PC-9 (cell line): ENCODE results near the gene ASB10. TPM values are rescaled to one million over a fixed set of nuclear protein-coding genes. Genes with fewer than 3 reads are reported as not detected.

Experiments
- BruUV-seq: library from RNA; stranded (reverse); fragments of 400-500 nt; replicated peaks from 2 replicates; lab custom pipeline; 2021; lab: Mats Ljungman, UMichigan
- CTCF ChIA-PET: fragments of 300-600 bp; sonication (Branson Sonifier 250); formaldehyde crosslinking; loops from one replicate; lab custom pipeline; 2022; ENCODE audit warnings: antibody characterized with exemption; lab: Charles Lee
- POLR2A ChIA-PET: fragments of 300-600 bp; sonication (Branson Sonifier 250); formaldehyde crosslinking; loops from one replicate; lab custom pipeline; 2022; ENCODE audit warnings: antibody characterized with exemption; ENCODE audit not compliant: unreplicated experiment; lab: Charles Lee
- DNase-seq, 2 experiments: peaks; one replicate each; pipeline versions ENCODE4 v3.0.0 to v3.0.0-alpha.2; 2015 to 2022; ENCODE audit warnings: mixed read lengths in 1 of 2
- H2AFZ ChIP-seq: fragments of 200-600 bp; sonication (generic); 2 replicates; pipeline ENCODE4 v1.8.1; 2017; ENCODE audit warnings: antibody characterized with exemption
- H3F3A ChIP-seq: fragments of 200-600 bp; sonication (generic); 2 replicates; pipeline ENCODE4 v1.8.1; 2017; ENCODE audit warnings: antibody characterized with exemption, mild to moderate bottlenecking, low read depth; ENCODE audit not compliant: insufficient read depth
- H3K27ac ChIP-seq: fragments of 200-600 bp; sonication (generic); 2 replicates; pipeline ENCODE4 v1.6.1; 2016; ENCODE audit warnings: mixed run types
- H3K27me3 ChIP-seq: fragments of 200-600 bp; sonication (generic); 2 replicates; pipeline ENCODE4 v1.6.1; 2016; ENCODE audit warnings: low read depth, mixed run types; ENCODE audit not compliant: insufficient read depth
- H3K36me3 ChIP-seq: fragments of 200-600 bp; sonication (generic); 2 replicates; pipeline ENCODE4 v1.6.1; 2016; ENCODE audit warnings: low read depth, mixed run types
- H3K4me1 ChIP-seq: fragments of 200-600 bp; sonication (generic); replicated peaks from 2 replicates; pipeline ENCODE4 v1.6.1; 2016; ENCODE audit warnings: mixed run types; ENCODE audit not compliant: insufficient read depth
- H3K4me2 ChIP-seq: fragments of 200-600 bp; sonication (generic); 2 replicates; pipeline ENCODE4 v1.6.1; 2017; ENCODE audit warnings: mixed run types
- H3K4me3 ChIP-seq: fragments of 200-600 bp; sonication (generic); 2 replicates; pipeline ENCODE4 v1.6.1; 2016; ENCODE audit warnings: mixed run types
- H3K79me2 ChIP-seq: fragments of 200-600 bp; sonication (generic); 2 replicates; pipeline ENCODE4 v1.6.1; 2017; ENCODE audit warnings: low read depth, mixed run types
- H3K9me2 ChIP-seq: fragments of 200-600 bp; sonication (generic); 2 replicates; pipeline ENCODE4 v1.8.1; 2017; ENCODE audit warnings: mild to moderate bottlenecking; ENCODE audit not compliant: insufficient read depth
- H3K9me3 ChIP-seq: fragments of 200-600 bp; sonication (generic); 2 replicates; pipeline ENCODE4 v1.8.1; 2016; ENCODE audit warnings: low read depth; ENCODE audit not compliant: insufficient read depth
- H4K20me1 ChIP-seq: fragments of 200-600 bp; sonication (generic); 2 replicates; pipeline ENCODE4 v1.8.1; 2017; ENCODE audit not compliant: insufficient read depth
- EZH2 ChIP-seq: fragments of 200-600 bp; sonication (generic); IDR thresholded peaks from 2 replicates; pipeline ENCODE4 v1.8.0; 2017; ENCODE audit warnings: antibody characterized with exemption, low read depth
- intact Hi-C: fragments of 100-400 bp; cut with micrococcal nuclease; formaldehyde crosslinking; loops from one replicate; pipeline ENCODE4 v1.10.0; 2022; ENCODE audit not compliant: unreplicated experiment
- total RNA-seq: library from RNA; stranded (reverse); gene quantifications from 2 replicates; pipeline ENCODE4 v1.2.3, GENCODE V29; 2021
- TF ChIP-seq, protein P1 (sequence below): fragments of 200-600 bp; sonication (generic); conservative IDR thresholded peaks from 2 replicates; pipeline ENCODE4 v1.6.1; 2017; ENCODE audit warnings: mixed run types, antibody characterized with exemption, mild to moderate bottlenecking, moderate library complexity

Gene ASB10
- total RNA-seq, 1 experiment from 2014 or later, result not detected

DNA sequence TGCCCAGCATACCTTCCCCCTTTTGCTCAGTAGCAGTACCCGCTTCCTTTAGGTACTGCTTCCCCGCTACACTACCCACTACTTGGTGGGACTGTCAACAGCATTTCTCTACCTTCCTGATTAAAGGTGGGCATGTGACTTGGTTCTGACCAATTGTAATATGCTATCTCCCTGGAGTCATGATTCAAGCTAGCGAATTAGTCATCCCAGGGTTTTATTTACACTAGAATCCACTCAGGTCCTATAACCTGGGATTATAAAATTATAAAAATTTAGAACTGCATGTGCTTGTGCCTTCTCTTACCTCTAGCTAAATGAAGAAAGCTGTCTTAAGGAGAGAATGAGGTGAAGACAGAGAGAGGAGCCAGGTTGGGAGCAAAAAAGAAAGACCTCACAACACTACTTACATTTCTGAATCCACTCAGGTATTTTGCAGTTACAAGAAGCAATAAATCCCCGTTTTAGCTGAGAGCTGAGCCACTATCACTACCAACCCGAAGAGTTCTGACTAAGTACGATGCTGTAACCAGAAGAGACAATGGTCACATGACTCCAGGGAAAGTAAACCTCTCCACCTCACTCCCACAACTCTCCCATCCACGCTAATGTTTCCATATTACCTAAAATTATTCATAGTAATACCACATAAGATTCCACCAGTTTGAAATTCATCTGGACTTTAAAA lies 29.3 kb downstream of the ASB10 start:
- H3K36me3 ChIP-seq, result no peaks in the 10 kb centered on the region
- BruUV-seq, result no TSS peak
- H3K79me2 ChIP-seq, result no peaks in the 10 kb centered on the region
- ChIA-PET POLR2A (interaction anchor here (0.6 kb wide), 2 partner anchors 9 to 35 kb away, joined by 4 to 8 read pairs; no protein-coding TSS in a partner anchor), CTCF (interaction anchor here (0.8 kb wide), 1 partner anchor 34 kb away, joined by 4 read pairs; no protein-coding TSS in a partner anchor)
- H3K27me3 ChIP-seq, result peaks cover 20% of the 10 kb centered on the region
- H4K20me1 ChIP-seq, result no peaks in the 10 kb centered on the region
- H3K4me3 ChIP-seq, result no peak overlapping the region
- H3F3A ChIP-seq, result peaks cover 5% of the 10 kb centered on the region; the same call in 1 of the 2 replicates
- peak overlapping the region; percentile 13; the same call in 1 of the 2 replicates for H3K4me2 ChIP-seq
- H3K27ac ChIP-seq, result no peak overlapping the region
- DNase-seq, result peak in 1 of 2 experiments; percentile 46
- intact Hi-C loops, result no loop called here
- H3K9me3 ChIP-seq, result no peaks in the 10 kb centered on the region
- H2AFZ ChIP-seq, result 0 out of 2 replicates have a peak overlapping the region, but pooled peaks have one; percentile 2
- TF ChIP-seq, protein P1, sequence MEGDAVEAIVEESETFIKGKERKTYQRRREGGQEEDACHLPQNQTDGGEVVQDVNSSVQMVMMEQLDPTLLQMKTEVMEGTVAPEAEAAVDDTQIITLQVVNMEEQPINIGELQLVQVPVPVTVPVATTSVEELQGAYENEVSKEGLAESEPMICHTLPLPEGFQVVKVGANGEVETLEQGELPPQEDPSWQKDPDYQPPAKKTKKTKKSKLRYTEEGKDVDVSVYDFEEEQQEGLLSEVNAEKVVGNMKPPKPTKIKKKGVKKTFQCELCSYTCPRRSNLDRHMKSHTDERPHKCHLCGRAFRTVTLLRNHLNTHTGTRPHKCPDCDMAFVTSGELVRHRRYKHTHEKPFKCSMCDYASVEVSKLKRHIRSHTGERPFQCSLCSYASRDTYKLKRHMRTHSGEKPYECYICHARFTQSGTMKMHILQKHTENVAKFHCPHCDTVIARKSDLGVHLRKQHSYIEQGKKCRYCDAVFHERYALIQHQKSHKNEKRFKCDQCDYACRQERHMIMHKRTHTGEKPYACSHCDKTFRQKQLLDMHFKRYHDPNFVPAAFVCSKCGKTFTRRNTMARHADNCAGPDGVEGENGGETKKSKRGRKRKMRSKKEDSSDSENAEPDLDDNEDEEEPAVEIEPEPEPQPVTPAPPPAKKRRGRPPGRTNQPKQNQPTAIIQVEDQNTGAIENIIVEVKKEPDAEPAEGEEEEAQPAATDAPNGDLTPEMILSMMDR, result no peak
- no peak for TF ChIP-seq EZH2
- no peaks in the 10 kb centered on the region for H3K9me2 ChIP-seq
- 0 out of 2 replicates have a peak, but pooled peaks cover 7% of the 10 kb centered on the region for H3K4me1 ChIP-seq

DNA sequence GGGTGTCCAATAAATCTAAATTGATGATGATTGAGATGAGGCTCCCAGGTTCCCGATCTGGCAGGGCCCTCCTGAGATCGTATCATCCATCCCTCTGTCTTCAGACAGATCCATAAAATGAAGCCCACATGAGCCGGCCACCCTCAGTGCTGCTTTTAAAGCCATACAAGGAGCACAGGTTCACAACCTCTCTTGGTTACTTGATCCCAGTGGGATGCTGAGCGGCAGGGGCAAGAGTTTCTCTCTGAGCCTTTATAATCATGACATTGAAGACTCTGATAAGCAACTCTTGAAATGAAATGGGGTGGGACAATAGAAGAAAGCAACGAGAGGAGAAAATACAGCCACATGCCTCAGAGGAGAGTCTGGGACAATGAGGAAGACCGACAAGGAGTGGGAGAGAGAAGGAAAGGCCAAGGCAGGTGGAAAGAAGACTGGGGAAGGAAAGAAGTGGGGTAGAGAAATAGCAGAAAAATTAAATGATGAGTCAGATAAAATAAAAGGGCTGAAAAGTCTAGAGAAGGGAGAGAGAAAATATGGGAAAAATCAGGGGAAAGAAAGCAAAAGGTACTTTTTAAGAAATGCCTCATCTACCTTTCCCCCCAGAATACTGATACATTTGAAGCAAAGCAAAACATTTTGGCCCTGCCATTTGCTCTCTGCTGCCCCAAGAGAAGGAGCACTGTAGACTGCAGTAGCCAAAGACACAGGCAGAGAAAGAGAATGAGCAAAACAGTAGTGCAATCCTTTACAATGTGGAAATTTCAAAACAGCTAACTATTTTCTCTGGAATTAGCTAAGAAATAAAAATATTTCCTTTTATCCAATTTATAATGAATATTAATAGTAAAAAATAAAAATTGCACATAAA lies 34.2 kb downstream of the ASB10 start:
- POLR2A ChIA-PET, result no interaction called here
- CTCF ChIA-PET, result no interaction called here
- Histone ChIP-seq H3K9me2 (no peaks in the 10 kb centered on the region), H3K4me3 (no peak overlapping the region), H3K27ac (no peak overlapping the region), H2AFZ (no peak overlapping the region), H3K27me3 (peaks cover 37% of the 10 kb centered on the region), H3K79me2 (no peaks in the 10 kb centered on the region), H3F3A (peaks cover 2% of the 10 kb centered on the region; the same call in 1 of the 2 replicates), H4K20me1 (no peaks in the 10 kb centered on the region), H3K4me2 (no peak overlapping the region), H3K9me3 (no peaks in the 10 kb centered on the region), H3K4me1 (0 out of 2 replicates have a peak, but pooled peaks cover 7% of the 10 kb centered on the region), H3K36me3 (no peaks in the 10 kb centered on the region)
- TF ChIP-seq, protein P1, result no peak
- TF ChIP-seq EZH2, result no peak
- intact Hi-C loops, result no loop called here
- no TSS peak for BruUV-seq
- DNase-seq, result no peak

DNA sequence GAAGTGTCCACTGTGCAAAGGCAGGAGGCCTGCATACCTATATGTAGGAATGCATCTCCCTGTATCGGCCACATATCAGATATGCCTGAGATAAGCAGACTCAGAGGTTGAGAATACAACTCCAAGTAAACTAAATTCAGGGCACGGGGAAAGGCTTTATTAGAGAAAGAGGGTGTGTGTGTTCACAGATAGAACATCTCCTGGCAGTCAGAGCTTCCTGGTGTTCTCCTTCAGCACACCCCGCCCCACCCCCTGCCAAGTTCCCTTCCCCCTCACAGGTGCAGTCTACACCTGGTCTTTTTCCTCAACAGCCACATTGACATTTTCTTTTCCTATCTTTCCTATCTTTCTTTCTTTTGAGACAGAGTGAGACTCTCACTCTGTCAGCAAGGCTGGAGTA lies 36.7 kb downstream of the ASB10 start:
- CTCF ChIA-PET, result no interaction called here
- Histone ChIP-seq H3K27ac (no peak overlapping the region), H3K4me1 (no peaks in the 10 kb centered on the region), H3F3A (peaks cover 2% of the 10 kb centered on the region; the same call in 1 of the 2 replicates), H3K27me3 (peaks cover 37% of the 10 kb centered on the region), H3K36me3 (no peaks in the 10 kb centered on the region), H3K9me2 (no peaks in the 10 kb centered on the region), H3K9me3 (no peaks in the 10 kb centered on the region), H3K79me2 (no peaks in the 10 kb centered on the region), H3K4me2 (no peak overlapping the region), H3K4me3 (no peak overlapping the region), H2AFZ (no peak overlapping the region), H4K20me1 (no peaks in the 10 kb centered on the region)
- TF ChIP-seq EZH2, result no peak
- TF ChIP-seq, protein P1, result no peak
- intact Hi-C loops, result no loop called here
- no TSS peak for BruUV-seq
- POLR2A ChIA-PET, result no interaction called here
- DNase-seq, result no peak
